IPS-20b (cell line): ENCODE results near the gene UBA6.
A peak's percentile ranks its signal among the peaks of the same experiment; 100 is the strongest.
"Not testable (repeated sequence)": the region's sequence is repeated elsewhere in the genome, so short reads cannot be mapped to it uniquely, and the experiment has no call there.

Source experiments
- H3K27ac ChIP-seq: one replicate; pipeline ENCODE4 v1.5.1; 2013; ENCODE audit warnings: low read length
- H3K27me3 ChIP-seq: 2 replicates; pipeline ENCODE4 v1.6.1; 2013; ENCODE audit warnings: mild to moderate bottlenecking, low read length, inconsistent platforms; ENCODE audit not compliant: insufficient read depth
- H3K36me3 ChIP-seq: 2 replicates; pipeline ENCODE4 v1.6.1; 2013; ENCODE audit warnings: low read depth, mild to moderate bottlenecking, inconsistent platforms, low read length, moderate library complexity; ENCODE audit not compliant: insufficient read depth
- H3K4me1 ChIP-seq: 2 replicates; pipeline ENCODE4 v1.6.1; 2013; ENCODE audit warnings: mild to moderate bottlenecking, control low read depth, inconsistent platforms, low read length, moderate library complexity; ENCODE audit not compliant: insufficient read depth
- H3K4me3 ChIP-seq: 2 replicates; pipeline ENCODE4 v1.5.1; 2013; ENCODE audit warnings: mild to moderate bottlenecking, low read length, inconsistent platforms
- H3K9ac ChIP-seq: 2 replicates; pipeline ENCODE4 v1.6.1; 2013; ENCODE audit warnings: low read depth, mild to moderate bottlenecking, inconsistent platforms, low read length, moderate library complexity
- H3K9me3 ChIP-seq: 2 replicates; pipeline ENCODE4 v1.6.1; 2013; ENCODE audit warnings: mild to moderate bottlenecking, low read depth, low read length, inconsistent platforms; ENCODE audit not compliant: insufficient read depth

Gene UBA6

DNA sequence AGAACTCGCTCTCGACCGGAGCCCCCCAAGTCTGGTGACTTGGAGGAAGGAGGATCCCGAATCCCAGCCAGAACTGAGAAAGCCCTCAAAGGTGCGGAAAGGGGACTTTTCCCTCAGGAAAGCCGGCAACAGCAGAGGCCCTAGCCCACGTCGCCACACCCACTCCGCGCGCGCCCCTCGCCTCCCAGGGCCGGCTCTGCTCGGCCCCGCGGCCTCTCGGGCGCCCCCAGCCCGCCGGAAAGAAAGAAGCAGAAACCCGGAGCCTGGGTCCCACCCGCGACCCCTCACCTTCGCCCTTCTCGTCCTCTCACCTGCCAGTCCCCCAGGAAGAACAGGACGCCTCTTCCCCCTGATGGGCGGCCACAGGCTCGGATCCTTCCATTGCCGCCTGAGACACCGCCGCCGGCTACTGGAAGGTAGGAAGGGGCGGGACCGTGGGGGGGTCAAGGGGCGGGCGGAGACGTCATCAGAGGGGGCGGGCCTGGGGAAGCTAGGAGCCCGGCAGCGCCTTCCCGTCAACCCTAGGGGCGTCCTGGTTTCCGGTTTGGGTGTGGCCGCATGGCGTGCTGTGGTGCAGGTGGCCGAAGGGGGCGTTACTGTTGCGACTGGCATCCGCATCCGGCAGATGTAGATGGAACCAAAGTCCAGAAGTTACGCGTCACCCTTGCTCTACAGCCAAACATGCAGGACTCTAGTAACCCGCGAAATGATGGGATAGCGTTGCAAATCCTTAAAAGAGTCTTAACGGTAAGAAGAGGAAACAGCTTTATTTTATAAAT lies at the start of gene UBA6:
Gene UBA6 (minus strand): TSS at position 418 of the 779 bp plus-strand sequence. CDS start 36 bp downstream, at position 382.
- H3K4me1 ChIP-seq = no peaks in the 10 kb centered on the region
- H3K27ac ChIP-seq = no peak within 1 kb of the TSS
- H3K4me3 ChIP-seq = peak within 1 kb of the TSS; percentile 88
- H3K9me3 ChIP-seq = no peaks in the 10 kb centered on the region
- H3K27me3 ChIP-seq = no peaks in the 10 kb centered on the region
- H3K36me3 ChIP-seq = peaks cover 2% of the 10 kb centered on the region; the same call in 1 of the 2 replicates
- peak within 1 kb of the TSS; percentile 90; the same call in 1 of the 2 replicates for H3K9ac ChIP-seq

DNA sequence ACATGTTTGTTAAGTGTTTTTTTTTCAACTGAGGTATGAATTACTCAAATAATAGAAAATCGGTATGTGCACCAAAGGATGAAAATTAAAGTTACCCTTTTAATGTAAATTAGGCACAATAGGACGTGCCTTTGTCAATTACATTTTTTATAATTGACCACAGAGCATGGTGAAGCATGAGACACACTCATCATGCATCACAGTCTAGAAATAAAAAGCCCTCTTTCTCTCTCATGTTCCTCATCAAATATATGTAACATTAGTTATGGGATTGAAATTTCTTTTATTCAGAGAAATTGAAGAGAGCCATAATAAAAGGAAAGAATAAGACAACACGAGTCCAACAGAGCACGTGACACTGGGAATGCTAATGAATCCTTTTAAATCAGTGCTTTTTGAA lies 49.7 kb upstream of the UBA6 start:
- no peaks in the 10 kb centered on the region for H3K9me3 ChIP-seq
- H3K36me3 ChIP-seq = no peaks in the 10 kb centered on the region
- no peak overlapping the region for H3K4me3 ChIP-seq
- H3K9ac ChIP-seq = no peak overlapping the region
- no peak overlapping the region for H3K27ac ChIP-seq
- H3K4me1 ChIP-seq = no peaks in the 10 kb centered on the region
- no peaks in the 10 kb centered on the region for H3K27me3 ChIP-seq

DNA sequence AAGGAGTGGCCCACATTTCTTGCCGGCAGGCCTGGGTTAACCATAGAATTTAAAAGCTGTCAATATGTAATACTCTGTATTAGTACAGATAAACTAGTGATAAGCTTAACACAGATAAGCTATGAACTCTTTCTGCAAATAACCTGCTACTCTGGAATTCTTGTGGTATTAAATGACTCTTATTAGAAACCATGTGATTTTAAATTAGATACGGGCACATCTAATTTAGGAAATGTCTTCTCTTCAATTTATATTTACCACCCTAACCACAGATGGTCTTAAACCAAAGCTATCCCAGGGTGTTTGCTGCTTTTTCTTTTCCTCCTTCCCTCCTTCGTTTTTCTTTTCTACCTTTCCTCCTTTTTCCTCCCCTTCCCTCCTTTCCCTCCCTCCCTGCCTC lies 48.3 kb upstream of the UBA6 start:
- no peaks in the 10 kb centered on the region for H3K4me1 ChIP-seq
- no peak overlapping the region for H3K27ac ChIP-seq
- H3K4me3 ChIP-seq = no peak overlapping the region
- H3K9ac ChIP-seq = no peak overlapping the region
- no peaks in the 10 kb centered on the region for H3K27me3 ChIP-seq
- H3K36me3 ChIP-seq = no peaks in the 10 kb centered on the region
- H3K9me3 ChIP-seq = no peaks in the 10 kb centered on the region

DNA sequence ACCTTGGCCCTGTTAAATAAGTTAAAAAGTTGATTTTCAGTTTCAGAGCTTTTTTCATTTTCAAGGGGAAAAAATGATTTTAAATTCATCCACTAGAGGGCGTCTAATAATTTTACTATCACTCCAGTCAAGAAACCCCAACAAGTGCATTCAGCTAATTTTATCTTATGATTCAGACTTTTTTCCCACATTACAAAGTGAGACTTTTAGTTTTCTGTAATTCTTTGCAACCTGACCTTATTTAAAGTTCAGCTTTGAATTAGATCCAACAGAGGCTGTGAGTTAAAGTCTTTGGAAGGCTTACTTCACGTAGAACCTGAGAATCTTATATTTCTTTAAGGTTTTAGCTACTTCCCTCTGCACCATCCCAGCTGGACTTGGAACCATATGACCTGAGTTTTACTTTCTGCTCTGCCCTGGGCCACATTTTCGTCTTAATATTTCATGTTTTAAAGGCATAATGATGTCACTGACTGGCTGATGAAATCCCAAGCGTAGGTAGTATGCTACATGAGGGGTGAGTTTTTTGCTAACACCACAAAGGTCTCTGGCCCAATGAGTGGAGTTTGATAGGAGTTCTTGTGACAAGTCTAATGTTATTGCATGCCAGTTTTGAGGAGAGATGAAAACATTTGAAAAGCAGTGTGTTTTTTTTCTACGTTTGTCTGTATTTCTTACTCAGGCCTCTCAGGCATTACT lies 46.0 kb upstream of the UBA6 start:
- H3K27ac ChIP-seq = no peak overlapping the region
- H3K4me1 ChIP-seq = no peaks in the 10 kb centered on the region
- no peak overlapping the region for H3K4me3 ChIP-seq
- H3K36me3 ChIP-seq = no peaks in the 10 kb centered on the region
- no peaks in the 10 kb centered on the region for H3K27me3 ChIP-seq
- no peak overlapping the region for H3K9ac ChIP-seq
- no peaks in the 10 kb centered on the region for H3K9me3 ChIP-seq

DNA sequence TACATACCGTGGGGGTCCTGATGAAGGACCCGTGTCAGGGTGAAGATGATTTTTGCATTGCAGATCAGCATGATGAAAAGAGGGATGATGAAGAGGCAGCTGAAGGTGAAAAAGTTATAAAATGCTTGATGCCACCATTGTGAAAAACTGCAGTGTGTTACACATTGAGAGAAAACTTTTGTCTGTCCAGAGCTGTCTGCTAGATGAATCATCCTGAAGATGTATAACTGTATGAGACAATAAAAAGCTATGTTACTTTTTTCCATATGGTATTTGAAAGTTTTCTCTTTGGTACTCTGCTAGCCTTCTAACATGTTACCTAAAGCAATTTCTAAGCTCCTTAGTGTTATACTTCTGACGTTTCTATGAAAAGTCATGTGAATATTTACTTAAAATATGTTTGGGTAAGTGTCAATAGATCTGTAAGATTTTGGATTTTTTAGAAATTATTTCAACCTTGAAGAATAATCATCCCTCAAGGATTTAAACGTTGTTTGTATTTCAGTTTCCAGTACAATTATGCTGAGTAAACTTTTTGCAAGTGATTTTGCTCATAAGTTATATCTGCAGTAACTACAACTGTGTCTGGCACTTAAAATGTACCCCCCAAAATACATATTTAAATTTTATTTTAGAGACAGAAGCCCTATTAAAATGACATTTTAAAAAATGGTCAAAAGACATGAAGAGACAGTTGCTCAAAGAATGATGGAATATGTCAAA lies 43.8 kb upstream of the UBA6 start:
- Histone ChIP-seq H3K27ac (no peak overlapping the region), H3K9ac (no peak overlapping the region), H3K9me3 (no peaks in the 10 kb centered on the region), H3K4me3 (no peak overlapping the region), H3K36me3 (no peaks in the 10 kb centered on the region), H3K27me3 (no peaks in the 10 kb centered on the region), H3K4me1 (no peaks in the 10 kb centered on the region)

DNA sequence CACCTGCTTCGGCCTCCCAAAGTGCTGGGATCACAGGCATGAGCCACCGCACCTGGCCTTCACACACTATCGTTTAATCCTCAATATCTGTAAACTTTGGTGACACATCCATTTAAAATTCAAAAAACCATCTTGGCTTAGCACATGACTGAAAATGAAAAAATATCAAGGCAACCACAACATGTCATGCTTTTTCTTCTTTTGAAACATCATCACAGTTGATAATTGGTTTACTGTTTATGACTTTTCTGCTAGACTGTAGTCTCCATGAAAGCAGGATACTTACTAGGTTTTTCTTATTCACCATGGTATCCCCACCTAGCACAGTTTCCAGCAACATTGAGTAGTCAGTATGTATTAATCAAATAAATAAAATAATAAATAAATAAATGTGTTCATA lies 42.2 kb upstream of the UBA6 start:
- Histone ChIP-seq H3K36me3 (no peaks in the 10 kb centered on the region), H3K4me3 (no peak overlapping the region), H3K4me1 (no peaks in the 10 kb centered on the region), H3K27ac (no peak overlapping the region), H3K27me3 (no peaks in the 10 kb centered on the region), H3K9ac (no peak overlapping the region), H3K9me3 (no peaks in the 10 kb centered on the region)

DNA sequence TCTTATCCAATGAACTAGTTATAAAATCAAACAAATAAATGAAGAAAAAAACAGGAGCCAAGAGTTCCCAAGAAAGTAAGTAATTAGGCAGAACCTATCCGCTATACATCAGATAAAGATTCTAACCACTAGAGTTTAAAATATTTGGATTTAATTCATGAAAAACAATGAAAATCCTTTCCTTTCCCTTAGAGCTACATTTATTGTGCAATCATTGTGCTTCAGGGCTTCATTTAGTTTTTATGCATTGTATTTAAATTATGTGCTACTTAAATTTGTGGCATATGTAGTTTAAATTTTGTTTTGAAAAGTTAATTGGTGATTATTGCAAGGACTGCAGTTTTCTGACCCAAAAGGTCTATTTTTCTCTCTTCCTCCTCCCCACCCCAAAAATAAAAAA lies 35.3 kb upstream of the UBA6 start:
- Histone ChIP-seq H3K27me3 (no peaks in the 10 kb centered on the region), H3K27ac (no peak overlapping the region), H3K4me1 (no peaks in the 10 kb centered on the region), H3K36me3 (no peaks in the 10 kb centered on the region), H3K9ac (no peak overlapping the region), H3K9me3 (no peaks in the 10 kb centered on the region), H3K4me3 (no peak overlapping the region)

DNA sequence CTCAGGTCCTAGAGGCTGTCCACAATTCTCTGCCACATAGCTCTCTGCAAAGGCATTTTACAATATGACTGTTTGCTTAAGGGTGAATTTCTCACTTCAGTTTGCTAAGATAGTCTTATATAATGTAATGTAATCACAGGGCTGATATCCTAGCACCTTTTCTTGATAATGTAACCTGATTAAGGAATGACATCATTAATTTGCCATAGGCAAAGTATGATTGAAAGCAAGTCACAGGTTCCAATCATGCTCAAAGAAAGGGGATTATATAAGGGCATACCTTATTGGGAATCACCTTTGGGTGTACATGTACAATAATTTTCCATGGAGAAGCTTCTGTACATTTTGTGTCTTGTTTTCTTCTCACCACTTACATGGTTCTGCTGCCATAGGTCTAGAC lies 34.4 kb upstream of the UBA6 start:
- Histone ChIP-seq H3K4me1 (no peaks in the 10 kb centered on the region), H3K9ac (no peak overlapping the region), H3K27ac (no peak overlapping the region), H3K9me3 (no peaks in the 10 kb centered on the region), H3K36me3 (no peaks in the 10 kb centered on the region), H3K4me3 (no peak overlapping the region), H3K27me3 (no peaks in the 10 kb centered on the region)

DNA sequence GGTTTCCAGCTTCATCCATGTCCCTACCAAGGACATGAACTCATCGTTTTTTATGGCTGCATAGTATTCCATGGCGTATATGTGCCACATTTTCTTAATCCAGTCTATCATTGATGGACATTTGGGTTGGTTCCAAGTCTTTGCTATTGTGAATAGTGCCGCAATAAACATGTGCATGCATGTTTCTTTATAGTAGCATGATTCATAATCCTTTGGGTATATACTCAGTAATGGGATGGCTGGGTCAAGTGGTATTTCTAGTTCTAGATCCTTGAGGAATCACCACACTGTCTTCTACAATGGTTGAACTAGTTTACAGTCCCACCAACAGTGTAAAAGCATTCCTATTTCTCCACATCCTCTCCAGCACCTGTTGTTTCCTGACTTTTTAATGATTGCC lies 29.6 kb upstream of the UBA6 start:
- not testable (repeated sequence) for H3K9ac ChIP-seq, H3K36me3 ChIP-seq, H3K4me3 ChIP-seq, H3K9me3 ChIP-seq, H3K27ac ChIP-seq, H3K4me1 ChIP-seq, H3K27me3 ChIP-seq

DNA sequence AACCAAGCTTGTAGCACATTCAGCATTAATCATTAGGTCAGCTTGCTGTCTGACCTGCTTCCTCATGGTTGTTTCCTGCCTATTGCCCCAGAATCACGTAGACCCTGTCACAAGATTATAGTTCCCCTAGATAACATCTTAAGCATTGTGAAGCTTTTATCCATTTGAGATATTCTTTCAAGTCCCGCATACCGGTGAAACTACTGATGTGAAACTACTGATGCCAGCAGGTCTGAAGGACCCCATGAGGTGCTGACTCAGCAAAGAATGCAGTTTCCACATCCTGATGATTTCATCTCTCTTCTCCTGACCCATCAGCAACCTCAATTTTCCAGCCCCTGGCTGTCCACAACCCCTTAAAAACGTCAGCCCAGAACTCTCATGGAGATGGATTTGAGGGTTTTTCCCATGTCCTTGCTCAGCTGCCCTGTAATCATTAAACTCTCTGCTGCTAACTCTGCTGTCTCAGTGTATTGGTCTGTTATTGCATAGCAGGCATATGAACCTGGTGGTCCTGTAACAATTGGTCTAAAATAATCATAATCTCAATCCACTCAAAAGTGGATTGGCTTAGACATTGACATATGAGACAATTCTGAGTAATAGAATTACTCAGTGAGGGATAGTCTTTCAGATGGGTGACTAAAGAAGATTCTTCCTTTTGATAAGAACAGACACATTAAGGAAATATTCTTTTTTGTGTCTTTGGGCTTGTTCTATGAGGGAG lies 26.3 kb upstream of the UBA6 start:
- Histone ChIP-seq H3K9ac (no peak overlapping the region), H3K36me3 (no peaks in the 10 kb centered on the region), H3K9me3 (no peaks in the 10 kb centered on the region), H3K27me3 (no peaks in the 10 kb centered on the region), H3K4me1 (no peaks in the 10 kb centered on the region), H3K4me3 (no peak overlapping the region), H3K27ac (no peak overlapping the region)

DNA sequence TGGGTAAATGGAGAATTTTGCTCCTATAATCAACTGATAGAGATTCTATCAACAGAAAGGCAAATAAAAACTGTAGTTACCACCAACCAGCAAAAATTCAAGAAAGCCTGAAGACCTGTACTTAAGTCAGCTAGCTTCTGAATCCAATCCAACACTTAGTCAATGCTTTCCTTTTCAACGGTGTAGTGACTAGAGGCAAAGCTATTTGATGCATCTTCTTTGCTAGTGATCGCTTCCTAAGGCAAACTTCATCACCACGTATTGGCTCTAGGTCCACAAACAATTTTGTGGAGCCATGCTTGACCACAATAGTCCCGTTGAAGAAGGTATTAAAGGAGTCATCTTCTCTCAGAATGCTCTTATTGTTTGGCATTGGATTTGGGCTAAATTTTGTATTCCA lies 25.0 kb upstream of the UBA6 start:
- no peaks in the 10 kb centered on the region for H3K36me3 ChIP-seq
- H3K27ac ChIP-seq = no peak overlapping the region
- no peaks in the 10 kb centered on the region for H3K27me3 ChIP-seq
- peaks cover 9% of the 10 kb centered on the region for H3K4me1 ChIP-seq
- H3K9me3 ChIP-seq = no peaks in the 10 kb centered on the region
- no peak overlapping the region for H3K9ac ChIP-seq
- no peak overlapping the region for H3K4me3 ChIP-seq
